Dedifferentiated amniotic fluid mesenchymal stem cell (primary cell): ENCODE measurements around the gene MBLAC2.

Source experiments
- DNase-seq: peaks from one replicate; pipeline ENCODE4 v3.0.0-alpha.2; 2016; ENCODE audit errors: extremely low spot score

MBLAC2 gene

DNA sequence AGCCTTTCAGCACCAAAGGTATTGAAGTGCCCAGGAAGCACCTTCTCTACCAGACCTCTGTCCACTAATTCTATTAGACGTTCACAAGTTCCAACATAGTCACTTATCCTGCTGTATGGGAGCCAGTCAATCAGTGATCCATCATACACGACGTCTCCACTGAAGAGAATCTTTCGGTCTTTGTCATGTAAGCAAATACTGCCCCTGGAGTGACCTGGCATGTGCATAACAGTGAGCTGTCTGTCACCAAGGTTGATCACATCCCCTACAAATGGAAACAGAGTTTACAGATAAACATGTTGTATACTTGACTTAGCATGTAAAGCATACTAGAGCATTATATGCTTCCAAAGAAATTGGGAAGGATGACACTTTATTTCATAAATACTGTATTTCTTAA is 13.3 kb downstream of the MBLAC2 start:
- no peak for DNase-seq

DNA sequence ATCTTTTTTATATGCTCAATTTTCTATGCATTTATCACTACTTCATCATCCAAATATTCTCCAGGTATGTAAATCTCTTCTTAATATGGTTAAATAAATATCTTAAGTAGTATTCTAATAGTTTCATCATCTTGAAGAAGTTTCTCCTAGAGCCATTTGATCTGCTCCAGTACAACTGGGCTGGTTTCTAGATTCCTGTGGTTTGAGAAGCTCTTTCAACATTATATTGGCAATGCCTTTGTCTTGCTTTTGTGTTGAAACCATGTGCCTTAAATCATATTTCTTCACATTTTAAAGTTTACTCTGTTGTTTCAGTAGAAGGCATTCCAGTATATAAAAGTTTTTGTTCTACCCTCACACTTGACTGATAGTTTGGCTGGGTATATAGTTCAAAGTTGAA is 27.6 kb downstream of the MBLAC2 start:
- no peak for DNase-seq

DNA sequence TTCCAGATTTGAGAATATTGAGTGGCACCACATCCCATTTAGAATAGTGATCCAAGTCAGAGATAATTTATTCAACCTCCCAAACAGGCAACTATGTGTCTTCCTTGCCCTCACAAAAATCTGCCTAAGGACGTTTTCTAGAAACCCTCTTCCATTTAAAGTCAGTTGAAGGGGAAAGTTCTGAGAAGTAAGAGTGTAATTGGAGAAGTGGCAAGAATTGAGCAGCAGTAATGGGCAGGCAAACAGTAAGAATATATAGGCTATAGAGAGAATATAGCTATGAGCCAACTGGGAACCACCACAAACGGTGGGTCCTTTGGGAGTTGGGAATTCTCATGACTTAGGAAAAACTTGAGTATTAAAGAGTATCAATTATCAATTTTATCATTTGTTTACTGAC is 33.9 kb downstream of the MBLAC2 start:
- DNase-seq = no peak

DNA sequence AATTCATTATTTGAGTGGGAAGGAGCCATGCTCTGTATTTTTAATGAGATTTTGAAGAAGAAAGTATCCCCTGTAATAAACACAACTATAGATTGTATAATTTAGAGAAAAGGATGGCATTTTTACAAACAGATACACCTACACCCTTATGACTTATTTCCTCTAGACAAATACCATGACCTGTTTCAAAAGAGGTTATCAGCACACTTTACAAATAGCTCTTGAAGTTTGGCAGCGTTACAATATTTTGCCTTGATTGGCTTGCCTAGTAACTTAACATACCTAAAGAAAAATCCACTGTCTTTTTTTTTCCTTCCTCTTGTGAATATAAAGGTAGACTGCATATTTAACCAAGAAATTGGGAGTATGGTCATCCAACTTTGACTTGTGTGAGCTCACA is 36.5 kb downstream of the MBLAC2 start:
- no peak for DNase-seq

DNA sequence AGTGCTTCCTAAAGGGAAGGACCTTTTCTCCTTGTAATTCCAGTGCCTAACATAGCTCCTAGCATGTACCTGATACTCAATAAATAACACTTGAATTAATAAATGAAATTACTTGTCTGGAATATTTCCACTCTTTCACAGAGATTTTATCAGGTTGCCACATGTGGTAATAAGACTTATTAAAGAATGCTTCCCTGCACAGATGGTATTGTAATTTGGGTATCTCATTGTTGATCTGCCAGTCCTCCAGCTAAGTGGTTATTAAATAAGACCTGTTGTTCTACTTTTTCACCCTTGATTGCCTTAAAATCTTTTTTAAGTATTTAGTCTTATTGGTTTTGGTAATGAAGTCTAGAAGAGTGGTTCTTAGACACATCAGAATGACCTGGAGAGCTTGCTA is 36.9 kb downstream of the MBLAC2 start:
- DNase-seq = no peak

GRCh38 chr5:90434116-90434714 is 40.4 kb downstream of the MBLAC2 start:
- DNase-seq = no peak

DNA sequence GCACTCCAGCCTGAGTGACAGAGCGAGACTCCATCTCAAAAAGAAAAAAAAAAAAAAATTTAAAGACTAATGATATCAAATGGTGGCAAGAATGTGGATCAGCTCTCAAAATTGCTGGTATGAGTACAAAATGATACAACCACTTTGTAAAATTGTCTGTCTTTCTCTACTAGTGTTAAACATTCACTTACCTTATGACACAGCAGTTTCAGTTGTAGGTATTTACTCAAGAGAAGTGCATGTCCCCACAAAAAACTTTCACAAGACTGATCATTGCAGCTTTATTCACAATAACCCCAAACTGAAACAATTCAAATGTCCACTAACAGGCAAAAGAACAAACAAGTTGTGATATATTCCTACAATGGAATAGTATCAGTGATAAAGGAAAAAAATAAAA is 50.3 kb downstream of the MBLAC2 start:
- DNase-seq = no peak

GRCh38 chr5:90421136-90421535 is 53.4 kb downstream of the MBLAC2 start:
- no peak for DNase-seq

DNA sequence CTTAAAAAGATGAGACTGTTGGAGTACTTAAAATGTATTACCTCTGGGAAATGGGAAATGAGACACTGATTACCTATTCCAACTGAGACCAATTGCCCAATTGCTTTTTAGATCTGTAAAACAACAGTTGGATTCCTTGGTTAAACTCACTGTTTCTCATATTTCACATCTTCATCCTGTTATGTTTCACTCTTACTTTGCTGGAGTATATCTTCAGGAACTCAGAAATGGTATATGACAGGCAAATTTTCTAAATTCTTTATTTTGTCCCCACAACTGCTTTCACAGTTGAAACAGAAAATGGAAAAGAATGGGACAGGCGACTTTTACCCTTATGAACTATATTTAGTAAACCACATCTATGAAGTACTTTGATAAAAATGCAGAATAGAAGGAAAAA is 56.4 kb downstream of the MBLAC2 start:
- no peak for DNase-seq

DNA sequence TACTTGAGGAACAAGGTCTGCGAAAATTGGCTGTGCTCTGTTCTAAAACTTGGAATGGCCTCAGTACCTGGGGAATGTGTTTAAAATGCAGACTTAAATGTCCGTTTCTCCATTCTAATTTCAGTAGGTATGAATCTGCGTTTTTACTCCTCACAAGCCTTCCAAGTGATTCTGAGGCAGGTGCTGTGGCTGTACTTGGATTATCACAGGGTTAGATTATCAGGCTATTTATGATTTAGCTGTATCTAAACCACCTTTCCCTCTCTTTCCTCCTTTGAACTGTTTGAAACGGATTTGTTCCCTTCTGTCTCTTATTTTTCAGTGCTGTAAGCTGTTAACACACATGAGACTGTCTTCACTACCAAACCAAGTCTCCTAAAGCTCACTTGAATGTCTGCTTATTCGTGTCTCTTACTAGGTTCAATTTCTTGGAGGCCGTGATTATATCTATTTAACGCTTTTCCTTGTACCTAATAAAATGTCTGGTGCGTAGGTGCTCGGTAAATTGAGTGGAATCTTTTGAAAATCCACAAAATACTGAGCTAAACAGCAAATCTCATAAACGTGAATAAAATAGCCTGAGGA is 64.3 kb downstream of the MBLAC2 start:
- DNase-seq = no peak

GRCh38 chr5:90409318-90410177 is 65.0 kb downstream of the MBLAC2 start, which contains the start of gene CETN3:
TSS of gene CETN3 (minus strand) at chr5:90409756. CDS start at chr5:90409661, 95 bp downstream.
- DNase-seq = peak; percentile 97

DNA sequence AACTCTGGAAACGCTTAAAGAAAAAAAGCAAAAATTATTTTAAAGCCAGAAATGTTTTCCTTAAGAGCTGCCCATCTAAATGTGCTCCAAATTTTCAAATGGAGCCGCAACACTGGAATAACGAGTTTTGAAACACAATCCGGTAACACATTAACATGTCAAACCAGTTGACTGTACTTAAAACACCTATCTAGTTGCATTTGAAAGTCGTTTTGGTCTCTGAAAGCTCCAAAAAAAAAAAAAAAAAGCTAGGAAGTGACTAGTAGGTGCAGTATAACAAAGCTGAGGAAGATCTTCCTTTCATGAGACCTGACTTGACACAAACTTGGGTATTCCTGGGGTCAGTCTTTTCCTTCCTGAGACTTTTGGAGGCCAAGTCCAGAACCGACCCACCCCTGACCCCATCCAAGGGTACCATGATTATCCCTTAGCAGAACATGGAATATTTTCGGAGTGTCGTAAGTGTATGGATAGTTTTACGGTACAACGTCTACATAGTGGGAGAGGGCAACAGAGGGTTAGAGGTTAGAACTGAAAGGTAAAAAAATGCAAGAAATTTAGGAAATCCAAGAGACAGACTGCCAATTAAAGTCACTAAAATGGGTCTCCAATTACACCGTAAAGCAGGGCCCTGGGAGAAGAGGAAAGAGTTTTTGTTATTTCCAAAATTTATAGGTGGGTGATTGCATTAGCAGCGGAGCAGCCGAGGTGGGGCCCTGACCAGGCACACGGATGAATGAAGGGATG is 65.8 kb downstream of the MBLAC2 start:
- no peak for DNase-seq
